GM12892 (cell line): ENCODE results near the gene IL4I1.

Experiments used
- POLR2AphosphoS5 ChIP-seq: IDR thresholded peaks from 2 replicates; pipeline ENCODE4 v1.6.1; 2011; ENCODE audit warnings: low read depth, low read length, control low read depth
- TAF1 ChIP-seq: IDR thresholded peaks from 2 replicates; pipeline ENCODE4 v1.6.1; 2011; ENCODE audit warnings: low read depth, mild to moderate bottlenecking, control low read depth, low read length, borderline replicate concordance

DNA sequence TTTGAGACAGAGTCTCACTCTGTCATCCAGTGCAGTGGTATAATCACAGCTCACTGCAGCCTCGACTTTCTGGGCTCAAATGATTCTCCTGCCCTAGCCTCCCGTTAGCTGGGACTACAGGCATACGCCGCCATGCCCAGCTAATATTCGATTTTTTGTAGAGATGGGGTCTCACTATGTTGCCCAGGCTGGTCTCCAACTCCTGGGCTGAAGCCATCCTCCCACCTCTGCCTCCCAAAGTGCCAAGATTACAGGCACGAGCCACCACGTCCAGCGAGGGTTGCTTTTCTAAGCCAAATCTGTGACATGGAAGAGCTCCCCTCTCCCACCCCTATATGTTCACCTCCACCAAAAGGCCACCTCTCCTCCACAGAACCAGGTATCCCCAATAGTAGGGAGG is 21.4 kb upstream of the IL4I1 start:
- no peak for TF ChIP-seq POLR2AphosphoS5
- no peak for TF ChIP-seq TAF1
